PFSK-1 (cell line): ENCODE results near the gene RNH1.

Experiments
- POLR2AphosphoS5 ChIP-seq: IDR thresholded peaks from 2 replicates; pipeline ENCODE4 v1.6.1; 2012; ENCODE audit warnings: low read depth, mild to moderate bottlenecking, control low read depth, low read length, moderate library complexity
- SIN3A ChIP-seq: IDR thresholded peaks from 2 replicates; pipeline ENCODE4 v1.6.1; 2012; ENCODE audit warnings: mild to moderate bottlenecking, low read length, moderate library complexity, borderline replicate concordance; ENCODE audit not compliant: insufficient read depth

DNA sequence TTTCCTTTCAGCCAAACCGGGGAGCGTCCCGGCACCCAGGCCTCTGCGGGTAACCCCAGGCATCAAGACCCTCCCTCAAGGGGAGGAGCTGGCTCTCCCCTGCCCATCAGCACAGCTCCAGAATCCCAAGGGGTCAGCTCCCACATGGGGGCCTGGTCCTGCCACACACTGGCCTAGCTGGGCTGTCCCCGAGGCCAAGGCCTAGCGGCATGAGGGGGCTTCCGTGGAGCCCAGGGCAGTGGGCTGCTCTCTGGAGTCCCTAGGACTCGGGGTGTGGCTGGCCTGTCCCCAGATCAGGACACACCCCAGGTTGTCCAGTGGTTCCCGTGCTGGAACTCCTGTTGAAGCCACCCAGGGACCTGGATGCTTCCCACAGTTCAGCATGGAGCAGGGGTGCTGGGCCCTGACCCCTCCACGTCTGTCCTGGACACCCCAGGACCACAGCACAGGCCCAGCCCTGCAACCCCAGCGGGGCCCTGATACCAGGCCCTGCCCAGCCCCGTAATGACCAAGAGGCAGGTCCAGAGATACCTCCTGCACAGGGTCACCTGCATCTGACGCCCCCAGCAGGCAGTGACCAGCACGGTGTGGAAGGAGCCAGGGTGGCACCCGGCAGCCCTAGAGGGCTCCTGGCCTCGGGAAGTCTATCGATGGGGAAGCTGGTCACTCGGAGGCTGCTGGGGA lies 22.8 kb upstream of the RNH1 start:
- TF ChIP-seq POLR2AphosphoS5, result no peak
- TF ChIP-seq SIN3A, result no peak
